ENCODE results near the gene IMP4. TPM values are rescaled to one million over a fixed set of nuclear protein-coding genes. Genes with fewer than 3 reads are reported as not detected.
A peak's percentile ranks its signal among the peaks of the same experiment; 100 is the strongest.

IMP4 gene
- total and polyA plus RNA-seq, 2 experiments from 2014 or later, result 87.8 to 147 TPM

DNA sequence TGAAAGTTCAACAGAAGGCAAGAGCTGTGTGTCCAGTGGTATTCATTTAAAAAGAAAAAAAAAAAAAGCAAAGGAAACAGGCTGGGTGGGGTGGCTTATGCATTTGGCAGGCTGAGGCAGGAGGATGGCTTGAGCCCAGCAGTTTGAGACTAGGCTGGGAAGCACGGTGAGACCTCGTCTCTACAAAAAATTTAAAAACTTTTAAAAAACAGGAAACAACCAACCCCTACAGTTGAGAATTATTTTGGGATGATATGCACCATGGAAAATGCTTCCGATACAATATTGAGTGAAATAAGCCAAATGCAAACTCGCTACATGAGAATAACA lies 44.3 kb downstream of the IMP4 start (continued):
- TF ChIP-seq CTCF (conservative IDR thresholded peaks at IDR 0.05; ENCODE audit: low read depth in 2 of 2) (no peak), NANOG (IDR thresholded peaks at IDR 0.05; ENCODE audit: borderline replicate concordance) (no peak), EZH2 (IDR thresholded peaks at IDR 0.05; ENCODE audit: low read depth, unreplicated experiment) (no peak), POLR2AphosphoS5 (IDR thresholded peaks at IDR 0.05; ENCODE audit: low read depth) (no peak), CREB1 (CRISPR knock-in tag; IDR thresholded peaks at IDR 0.05; ENCODE audit: low read depth) (no peak)

DNA sequence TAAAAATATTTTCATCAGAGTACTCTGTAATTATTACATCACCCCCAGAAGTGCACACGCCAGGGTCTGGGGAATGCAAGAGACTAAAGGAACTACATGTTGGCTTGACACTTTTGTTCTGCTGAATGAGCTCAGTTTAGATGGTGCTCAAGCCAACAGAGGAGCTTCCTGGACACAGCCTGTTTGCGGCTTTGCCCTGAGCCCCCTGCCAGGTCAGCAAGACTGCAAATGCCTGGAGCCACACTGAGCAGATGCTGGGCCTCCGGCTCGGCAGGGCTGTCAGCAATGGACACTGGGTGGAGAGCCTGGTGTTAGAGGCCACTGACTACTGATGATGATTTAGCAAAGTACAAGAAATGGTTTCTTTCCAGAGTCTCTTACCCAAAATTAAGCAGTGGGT lies 45.1 kb downstream of the IMP4 start:
- no peaks in the 10 kb centered on the region for H3K36me3 Mint-ChIP-seq (ENCODE audit: low read depth)
- peaks cover 9% of the 10 kb centered on the region for H3K27me3 Mint-ChIP-seq (ENCODE audit: insufficient read depth, low read depth, poor library complexity)
- peaks cover 21% of the 10 kb centered on the region for H3K4me1 Mint-ChIP-seq
- no peak for DNase-seq (ENCODE audit: low spot score)
- Histone ChIP-seq H3K4me1 (ENCODE audit: insufficient read depth) (peaks cover 7% of the 10 kb centered on the region), H3K4me2 (no peak overlapping the region), H3F3A (replicated peaks; ENCODE audit: low read depth) (no peaks in the 10 kb centered on the region), H3K27ac (ENCODE audit: low read depth) (no peak overlapping the region), H3K27me3 (ENCODE audit: insufficient read depth) (peaks cover 11% of the 10 kb centered on the region), H3K36me3 (ENCODE audit: insufficient read depth) (no peaks in the 10 kb centered on the region), H2AFZ (no peak overlapping the region), H3K9me2 (ENCODE audit: insufficient read depth) (no peaks in the 10 kb centered on the region), H3K4me3 (no peak overlapping the region), H3K79me2 (replicated peaks; ENCODE audit: insufficient read depth) (no peaks in the 10 kb centered on the region), H4K20me1 (replicated peaks; ENCODE audit: insufficient read depth) (no peaks in the 10 kb centered on the region)
- peak; percentile 14 for ATAC-seq
- H3K4me3 Mint-ChIP-seq, result no peak overlapping the region
- no peaks in the 10 kb centered on the region for H3K9me3 Mint-ChIP-seq
- no peak overlapping the region for H3K27ac Mint-ChIP-seq
- TF ChIP-seq EZH2phosphoT487 (IDR thresholded peaks at IDR 0.05; ENCODE audit: unreplicated experiment) (no peak), REST (IDR thresholded peaks at IDR 0.05; ENCODE audit: unreplicated experiment) (no peak), ETS1 (IDR thresholded peaks at IDR 0.05) (no peak), STAT1 (IDR thresholded peaks at IDR 0.05; ENCODE audit: unreplicated experiment) (no peak), ZNF114 (CRISPR knock-in tag; IDR thresholded peaks at IDR 0.05) (no peak), JUNB (IDR thresholded peaks at IDR 0.05; ENCODE audit: unreplicated experiment) (no peak), EZH2 (IDR thresholded peaks at IDR 0.05; ENCODE audit: low read depth, unreplicated experiment) (no peak), POLR2AphosphoS5 (IDR thresholded peaks at IDR 0.05; ENCODE audit: low read depth) (no peak), CTCF (conservative IDR thresholded peaks at IDR 0.05; ENCODE audit: low read depth in 2 of 2) (no peak), CREB1 (CRISPR knock-in tag; IDR thresholded peaks at IDR 0.05; ENCODE audit: low read depth) (no peak), ZNF331 (CRISPR knock-in tag; IDR thresholded peaks at IDR 0.05; ENCODE audit: low read depth) (no peak)

Data from GM23338 (cell line).